Stimulated activated naive CD8-positive, alpha-beta T cell treated with anti-CD3 and anti-CD28 coated beads, Interleukin-15, Interleukin-2, amounts not matched to agents 100 U/mL and 50 U/mL, for 24 hours (primary cell): Measurements from ENCODE around the gene EBF4.

Experiments used
- ATAC-seq: fragments of 150-1000 bp; cut with Tn5 transposase; one replicate; pipeline ENCODE4 v1.10.0; 2021
- DNase-seq: peaks from one replicate; pipeline ENCODE4 v3.0.0; 2021

The EBF4 gene

DNA sequence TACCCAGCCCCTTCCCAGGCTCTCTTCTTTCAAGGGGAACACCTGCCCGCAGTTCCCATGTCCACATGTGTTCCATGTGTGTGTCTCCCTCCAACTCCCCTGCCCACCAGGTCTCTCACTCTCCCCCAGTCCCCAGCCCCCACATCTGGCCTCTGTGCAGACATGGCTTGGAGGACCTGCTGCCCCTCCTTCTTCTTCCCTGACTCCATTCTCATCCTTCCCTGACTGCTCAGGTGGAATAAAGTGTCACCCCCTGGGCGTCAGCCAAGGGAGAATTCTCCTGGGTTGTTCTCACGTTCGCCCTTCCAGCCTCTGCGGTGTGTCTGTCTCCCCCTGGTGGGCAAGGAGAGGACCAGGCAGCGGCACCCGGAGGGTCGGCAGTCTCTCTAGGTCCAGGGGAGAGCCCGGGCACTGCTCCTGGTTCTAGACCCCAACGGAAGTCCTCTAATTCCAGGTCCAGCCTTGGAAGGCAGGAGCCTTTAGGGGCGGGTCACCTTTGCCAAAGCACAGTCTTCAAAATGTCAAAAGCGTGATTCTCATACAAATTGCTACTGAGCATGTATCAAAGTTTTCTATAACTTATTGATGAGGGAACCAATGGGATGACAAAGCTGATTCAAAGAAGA is 50.5 kb downstream of the EBF4 start:
- DNase-seq (peak; percentile 83), ATAC-seq (peak; percentile 70)

DNA sequence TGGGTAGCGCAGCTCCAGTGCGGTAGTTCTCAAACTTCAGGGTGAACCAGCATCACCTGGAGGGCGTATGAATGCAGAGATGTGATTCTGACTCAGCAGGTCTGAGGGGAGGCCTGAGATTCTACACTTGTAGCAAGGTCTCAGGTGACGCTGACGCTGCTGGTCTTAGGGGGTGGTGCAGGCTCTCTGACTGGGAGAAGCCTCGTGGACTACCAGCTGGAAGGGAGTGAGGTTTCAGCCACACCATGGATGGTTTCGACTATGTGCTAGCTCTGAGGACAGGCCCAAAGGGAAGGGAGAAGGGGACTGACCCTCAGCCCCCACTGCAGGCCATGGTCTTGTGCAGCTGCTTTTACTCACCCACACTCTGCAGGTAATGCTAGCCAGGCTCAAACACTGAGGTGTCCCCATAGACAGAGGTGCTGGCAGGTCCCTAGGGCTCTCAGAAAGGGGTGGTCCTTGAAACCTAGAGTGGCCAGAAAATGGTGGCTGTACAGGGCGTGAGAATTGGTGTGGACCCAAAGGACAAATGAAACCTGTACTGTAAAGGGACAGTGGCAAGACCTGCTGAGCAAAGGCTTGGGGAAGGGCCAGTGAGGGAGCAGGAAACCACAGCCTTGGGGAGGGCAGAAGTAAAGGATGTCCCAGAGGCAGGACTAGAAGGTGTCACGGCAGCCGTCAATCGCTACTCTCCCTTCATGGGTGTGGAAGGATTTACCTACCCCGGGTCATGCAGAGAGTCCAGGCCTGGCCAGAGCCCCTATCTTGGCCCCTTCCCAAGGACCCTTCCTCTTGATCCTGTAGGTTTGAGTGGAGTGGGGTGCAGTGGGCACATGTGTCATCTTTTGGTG is 52.7 kb downstream of the EBF4 start:
- DNase-seq (no peak), ATAC-seq (no peak)

DNA sequence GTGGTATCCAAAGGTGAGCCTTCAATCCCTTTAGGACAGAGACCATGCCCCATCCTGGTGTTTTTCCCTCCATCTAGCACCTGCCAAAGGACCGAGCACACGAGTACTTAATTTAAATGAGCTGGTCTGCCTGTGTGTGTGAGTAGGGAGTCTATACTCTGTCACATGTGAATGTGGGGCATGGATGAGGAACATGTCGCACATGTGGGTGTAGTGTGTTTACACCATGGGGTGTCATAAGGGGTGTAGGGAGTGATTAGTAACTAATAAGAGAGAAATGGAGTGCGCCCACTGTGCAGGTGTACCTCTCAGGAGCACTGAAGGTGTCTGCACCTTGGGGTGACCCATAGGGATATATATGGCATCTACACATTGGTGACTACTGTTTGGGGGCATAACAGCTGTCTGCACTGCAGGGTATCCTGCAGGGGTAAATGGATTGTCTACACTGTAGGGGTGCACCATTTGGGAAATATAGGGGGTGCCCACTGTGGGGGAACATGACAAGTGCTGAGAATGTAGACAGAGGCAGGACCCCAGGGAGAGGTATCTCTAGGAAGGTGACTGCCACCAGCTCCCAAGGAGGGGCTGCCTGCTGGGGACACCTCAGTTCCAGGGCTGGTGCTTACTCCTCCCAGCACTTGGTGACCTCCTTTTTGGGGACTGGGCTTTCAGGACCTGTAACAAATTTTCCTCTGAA is 53.5 kb downstream of the EBF4 start:
- ATAC-seq: no peak
- no peak for DNase-seq

DNA sequence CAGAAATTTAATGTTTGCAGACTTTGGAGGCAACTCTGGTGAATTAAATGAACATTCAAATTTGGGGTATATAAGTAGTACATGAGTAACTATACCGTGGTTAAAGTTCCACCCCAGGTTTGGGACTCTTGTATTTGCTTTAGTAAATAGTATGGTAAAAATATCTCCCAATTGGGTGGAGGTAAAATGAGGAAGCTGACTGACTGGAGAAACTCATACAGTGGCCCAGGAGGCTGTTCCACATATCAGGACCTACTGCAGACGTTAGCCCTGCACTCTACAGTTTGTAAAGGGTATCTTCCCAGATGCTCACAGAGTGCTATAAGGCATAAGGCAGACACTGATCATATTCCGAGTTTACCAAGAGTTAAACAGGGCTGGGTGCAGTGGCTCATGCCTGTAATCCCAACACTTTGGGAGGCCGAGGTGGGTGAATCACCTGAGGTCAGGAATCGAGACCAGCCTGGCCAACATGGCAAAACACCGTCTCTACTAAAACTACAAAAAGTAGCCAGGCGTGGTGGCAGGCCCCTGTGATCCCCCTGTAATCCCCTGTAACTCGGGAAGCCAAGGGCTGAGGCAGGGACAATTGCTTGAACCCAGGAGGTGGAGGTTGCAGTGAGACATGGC is 54.2 kb downstream of the EBF4 start:
- no peak for ATAC-seq

DNA sequence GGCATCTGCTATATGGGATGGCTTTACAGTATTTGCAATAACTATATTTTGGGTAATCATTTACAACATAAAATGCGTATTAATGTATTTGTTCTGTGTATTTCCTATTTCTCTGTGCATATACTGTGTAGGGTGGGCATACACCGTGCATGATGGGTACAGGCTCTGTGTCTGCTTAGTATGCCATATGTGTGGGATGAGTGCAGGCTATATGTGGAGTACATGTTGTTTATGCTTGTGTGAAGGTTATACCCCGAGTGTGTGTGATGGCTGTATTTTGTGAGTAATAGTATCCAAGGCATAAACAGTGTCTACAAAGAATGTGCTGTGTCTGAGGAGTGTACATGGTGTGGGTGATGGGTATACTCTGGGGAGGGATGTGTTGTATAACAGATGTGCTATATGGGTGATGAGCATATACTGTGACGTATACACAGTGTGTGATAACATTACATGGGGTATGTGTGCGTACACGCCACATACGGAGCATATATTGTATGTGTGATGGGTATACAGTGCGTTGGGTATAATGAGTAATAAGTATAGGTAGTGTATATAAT is 55.2 kb downstream of the EBF4 start:
- no peak for DNase-seq
- peak; percentile 15 for ATAC-seq

More for the DNA sequence above, 54.2 kb downstream of the EBF4 start:
- no peak for DNase-seq

DNA sequence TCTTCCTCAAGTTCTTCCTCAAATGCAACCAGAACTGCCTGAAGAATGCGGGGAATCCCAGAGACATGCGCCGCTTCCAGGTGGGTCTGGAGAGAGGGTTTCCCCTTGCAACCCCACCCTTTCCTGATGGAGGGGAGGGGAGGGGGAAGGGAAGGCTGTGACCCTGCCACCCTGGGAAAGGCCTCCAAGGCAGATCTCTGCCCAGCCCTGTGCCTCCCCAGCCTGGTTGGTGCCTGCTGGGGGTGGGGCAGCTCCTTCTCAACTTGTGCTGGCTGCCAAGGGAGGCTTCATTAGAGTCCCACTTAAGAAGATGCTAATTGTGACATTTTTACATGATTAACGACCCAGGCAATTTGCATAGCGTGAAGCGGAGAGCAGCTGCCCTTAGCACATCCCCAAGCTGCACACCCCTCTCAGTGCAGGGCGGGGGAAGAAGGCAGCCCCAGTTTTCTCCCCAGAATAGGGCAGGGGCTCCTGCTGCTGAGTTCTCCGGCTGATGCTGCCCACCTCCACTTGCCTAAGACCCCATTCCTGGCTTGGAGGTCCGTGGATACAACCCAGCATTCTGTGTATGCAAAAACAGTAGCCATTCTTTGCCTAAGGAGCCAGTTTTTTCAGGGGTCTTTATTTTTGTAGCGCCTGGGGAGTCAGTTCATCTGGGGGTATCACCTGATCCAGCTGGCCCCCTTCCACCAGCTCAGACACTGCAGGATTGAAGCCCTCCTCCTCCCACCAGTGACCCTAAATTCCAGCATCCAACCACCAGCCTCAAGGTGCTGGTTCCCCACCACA is 56.2 kb downstream of the EBF4 start:
- DNase-seq (no peak), ATAC-seq (no peak)

DNA sequence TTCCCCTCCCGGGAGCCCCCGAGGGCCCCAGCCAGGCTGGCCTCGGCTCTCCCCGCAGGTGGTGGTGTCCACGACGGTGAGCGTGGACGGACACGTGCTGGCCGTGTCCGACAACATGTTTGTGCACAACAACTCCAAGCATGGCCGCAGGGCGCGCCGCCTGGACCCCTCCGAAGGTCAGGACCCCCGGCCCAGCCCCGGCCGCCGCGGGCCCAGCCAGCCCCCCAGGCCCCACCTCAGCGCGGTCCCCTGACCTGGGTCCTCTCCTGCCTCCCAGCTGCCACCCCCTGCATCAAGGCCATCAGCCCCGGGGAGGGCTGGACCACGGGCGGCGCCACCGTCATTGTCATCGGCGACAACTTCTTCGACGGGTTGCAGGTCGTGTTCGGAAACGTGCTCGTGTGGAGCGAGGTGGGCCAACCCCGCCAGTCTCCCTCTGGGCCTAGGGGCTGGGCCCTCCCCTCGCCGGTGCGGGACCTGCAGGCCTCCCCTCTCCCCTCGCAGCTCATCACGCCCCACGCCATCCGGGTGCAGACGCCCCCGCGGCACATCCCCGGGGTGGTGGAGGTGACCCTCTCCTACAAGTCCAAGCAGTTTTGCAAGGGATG is 56.9 kb downstream of the EBF4 start:
- DNase-seq (no peak), ATAC-seq (no peak)

DNA sequence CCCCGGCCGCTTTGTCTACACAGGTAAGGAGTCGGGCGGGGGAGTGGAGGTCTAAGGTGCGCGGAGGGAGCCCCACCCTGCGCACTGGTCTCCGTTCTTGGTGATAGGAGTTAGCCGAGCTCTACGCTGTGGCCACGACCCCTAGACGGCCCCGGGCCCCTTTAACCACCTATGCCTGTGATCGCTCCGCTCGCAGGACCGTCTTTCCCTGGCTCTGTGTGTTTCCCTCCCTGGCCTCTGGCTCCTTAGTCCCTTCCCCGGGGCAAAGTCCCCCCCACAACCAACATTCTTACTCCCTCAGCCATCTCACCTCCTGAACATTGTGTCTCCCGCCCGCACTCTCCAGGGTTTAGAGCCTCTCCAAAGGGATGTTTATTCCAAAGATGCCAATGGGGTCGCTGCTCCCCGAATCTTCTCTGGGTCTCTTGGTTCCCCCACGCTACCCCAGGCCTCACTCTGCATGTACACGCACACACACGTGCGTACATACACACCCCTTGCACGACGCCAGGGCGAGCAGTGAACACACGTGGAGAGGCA is 57.4 kb downstream of the EBF4 start:
- no peak for ATAC-seq
- DNase-seq: no peak

DNA sequence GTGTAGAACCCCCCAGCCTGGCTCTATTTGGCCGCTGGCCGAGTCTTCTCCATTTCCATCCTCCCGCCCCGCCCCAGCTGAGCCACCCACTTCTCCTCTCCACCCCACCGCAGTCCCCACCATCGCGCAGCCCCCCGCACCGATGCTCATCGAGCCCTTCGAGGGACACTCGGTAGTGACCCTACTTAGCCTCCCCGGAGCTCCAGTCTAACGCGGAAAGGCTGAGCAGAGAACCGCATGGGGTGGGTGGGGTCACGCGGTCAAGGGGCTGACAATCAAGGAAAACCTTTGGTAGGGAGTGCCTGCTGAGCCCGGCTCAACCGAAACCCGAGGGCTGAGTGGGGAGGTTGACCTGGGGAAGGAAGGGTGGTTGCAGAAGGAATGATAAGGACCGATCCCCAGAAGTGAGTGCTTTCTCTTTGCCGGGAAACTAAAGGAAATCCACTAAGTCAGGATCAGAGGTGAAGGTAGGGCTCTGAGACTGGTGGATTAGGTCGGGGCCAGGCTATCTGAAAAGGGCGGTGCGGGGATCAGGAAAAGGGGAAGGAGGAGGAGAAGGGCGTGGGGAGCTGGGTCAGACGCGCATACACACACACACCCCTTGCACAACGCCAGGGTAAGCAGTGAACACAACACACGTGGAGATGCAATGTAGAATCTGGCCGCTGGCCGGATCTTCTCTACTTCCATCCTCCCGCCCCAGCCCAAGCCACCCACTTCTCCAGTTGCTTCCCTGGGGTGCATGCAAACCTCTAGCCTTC is 58.1 kb downstream of the EBF4 start:
- DNase-seq (no peak), ATAC-seq (no peak)

DNA sequence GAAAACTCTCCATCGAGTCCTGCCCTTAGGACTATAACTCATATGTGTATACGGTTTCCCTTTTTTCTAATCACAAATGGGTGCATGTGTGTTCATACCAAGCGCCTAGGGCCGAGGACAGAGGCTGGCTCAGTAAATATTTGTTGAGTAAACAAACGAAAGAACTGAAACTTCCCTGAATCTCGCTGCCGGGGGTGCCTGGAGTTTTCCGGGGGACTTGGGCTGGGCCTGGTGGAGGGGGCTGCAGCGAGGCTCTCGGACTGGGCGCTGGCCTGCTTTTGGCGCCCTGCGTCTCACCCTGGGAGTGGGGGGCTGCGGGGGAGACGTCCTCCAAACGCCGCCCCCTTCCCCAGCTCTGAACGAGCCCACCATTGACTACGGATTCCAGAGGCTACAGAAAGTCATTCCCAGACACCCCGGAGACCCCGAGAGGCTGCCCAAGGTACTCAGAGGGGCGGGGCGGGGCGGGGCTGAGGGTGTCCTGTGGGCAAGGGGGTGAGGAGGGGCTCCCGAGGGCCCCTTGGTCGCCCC is 58.8 kb downstream of the EBF4 start:
- ATAC-seq (no peak), DNase-seq (no peak)

DNA sequence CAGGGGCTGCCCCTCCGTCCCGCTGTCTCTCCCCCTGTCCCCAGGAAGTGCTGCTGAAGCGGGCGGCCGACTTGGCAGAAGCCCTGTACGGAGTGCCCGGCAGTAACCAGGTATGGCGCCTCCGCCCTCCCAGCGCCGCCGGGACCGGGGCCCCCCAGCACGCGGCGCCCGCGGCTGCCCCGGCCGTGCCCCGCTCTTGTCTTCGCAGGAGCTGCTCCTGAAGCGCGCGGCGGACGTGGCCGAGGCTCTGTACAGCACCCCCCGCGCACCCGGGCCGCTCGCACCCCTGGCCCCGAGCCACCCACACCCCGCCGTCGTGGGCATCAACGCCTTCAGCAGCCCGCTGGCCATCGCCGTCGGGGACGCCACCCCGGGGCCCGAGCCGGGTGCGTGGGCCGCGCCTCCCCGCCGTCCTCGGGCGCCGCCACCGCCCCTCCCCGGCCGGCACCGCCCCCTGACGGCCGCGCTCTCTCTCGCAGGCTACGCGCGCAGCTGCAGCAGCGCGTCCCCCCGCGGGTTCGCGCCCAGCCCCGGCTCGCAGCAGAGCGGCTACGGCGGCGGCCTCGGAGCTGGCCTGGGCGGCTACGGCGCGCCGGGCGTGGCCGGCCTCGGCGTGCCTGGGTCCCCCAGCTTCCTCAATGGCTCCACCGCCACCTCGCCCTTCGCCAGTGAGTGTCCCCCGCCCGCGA is 59.4 kb downstream of the EBF4 start:
- ATAC-seq: peak; percentile 28
- peak; percentile 65 for DNase-seq

DNA sequence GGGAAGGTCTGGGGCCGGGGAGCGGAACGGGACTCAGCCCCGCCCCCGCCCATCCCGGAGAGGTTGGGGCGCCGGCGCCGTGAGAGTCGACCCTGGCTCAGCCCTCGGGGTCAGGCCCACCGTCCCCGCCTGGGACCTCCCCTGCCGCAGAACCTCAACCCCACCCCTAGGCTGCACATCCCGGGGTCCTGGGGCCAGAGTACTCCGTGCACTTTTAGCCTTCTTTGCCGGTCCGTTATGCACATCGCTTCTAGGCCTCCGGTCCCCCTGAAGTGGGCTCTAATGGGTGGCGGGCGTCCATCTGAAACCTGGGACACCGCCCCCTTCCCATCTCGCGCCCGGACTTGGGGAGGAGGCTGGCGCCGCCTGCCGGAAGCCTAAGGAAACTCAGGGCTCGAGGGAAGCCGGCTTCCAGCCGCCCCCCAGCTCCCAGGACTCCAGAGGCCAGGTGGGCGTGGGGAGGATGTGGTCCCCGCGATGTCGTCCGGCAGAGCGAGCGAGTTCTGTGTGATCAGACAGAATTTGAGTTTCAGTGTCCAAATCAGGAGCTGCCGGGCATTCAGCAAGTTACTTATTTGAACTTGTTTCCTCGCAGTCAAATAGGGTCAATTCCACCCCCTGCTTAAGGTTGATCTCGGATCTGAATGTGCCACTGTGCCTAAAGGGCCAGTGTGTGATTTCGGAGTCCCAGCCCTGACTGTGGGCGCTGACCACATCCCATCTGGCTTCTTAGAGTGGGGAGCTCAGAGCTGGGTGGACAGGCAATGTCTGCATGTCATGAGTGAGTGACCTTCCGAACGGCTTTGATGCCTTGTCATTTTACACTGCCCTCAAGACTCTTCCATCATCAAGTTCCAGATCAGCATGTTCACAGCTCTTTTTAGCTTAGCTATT is 60.2 kb downstream of the EBF4 start:
- DNase-seq: peak; percentile 62
- ATAC-seq: peak; percentile 8

DNA sequence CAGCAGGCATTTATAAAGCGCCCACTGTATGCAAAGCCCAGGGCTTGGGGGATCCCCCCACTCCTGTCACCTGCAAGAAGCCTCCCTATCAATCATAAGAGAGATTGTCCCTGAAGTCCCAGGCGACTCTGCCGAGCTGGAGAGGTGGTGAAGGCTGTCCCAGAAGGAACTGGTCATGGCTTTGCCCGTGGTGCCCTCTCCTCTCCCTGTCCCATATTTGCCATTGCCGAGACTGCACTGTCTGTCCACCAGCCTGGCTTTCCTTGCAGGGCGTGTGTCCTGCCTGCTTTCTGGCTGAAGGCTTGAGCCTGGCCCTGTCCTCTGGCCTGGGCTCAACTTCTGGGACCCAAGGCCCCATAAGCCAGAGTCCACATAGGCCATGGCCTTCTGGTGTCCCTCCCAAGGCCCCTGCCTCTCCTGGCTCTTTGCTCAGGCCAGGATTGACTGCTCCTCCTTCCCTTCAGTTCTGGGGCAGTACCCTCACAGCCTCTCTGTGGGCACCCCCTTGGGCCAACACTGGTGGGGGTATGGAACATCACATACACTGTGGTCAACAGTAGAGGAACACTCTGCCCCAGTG is 61.0 kb downstream of the EBF4 start:
- DNase-seq (peak; percentile 17), ATAC-seq (no peak)

DNA sequence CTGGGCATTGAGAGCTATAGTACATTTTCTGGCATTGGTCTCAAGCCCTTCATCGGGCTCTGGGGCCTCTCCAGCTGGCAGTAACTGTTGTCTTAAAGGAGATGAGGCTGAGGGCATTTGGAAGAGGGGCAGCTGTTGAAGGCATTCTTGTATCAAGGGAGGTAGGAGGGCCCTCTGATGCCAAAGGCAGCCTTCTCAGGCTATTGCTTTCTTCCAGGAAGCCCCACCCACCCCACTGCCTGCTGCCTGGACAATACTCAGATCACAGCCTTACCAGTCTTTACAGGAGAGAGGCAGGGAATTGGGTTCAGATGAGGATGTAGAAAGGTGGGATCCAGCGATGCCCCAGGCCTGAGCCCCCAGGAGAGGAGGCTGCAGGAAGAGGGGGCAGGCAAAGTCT is 61.8 kb downstream of the EBF4 start:
- DNase-seq (no peak), ATAC-seq (no peak)

DNA sequence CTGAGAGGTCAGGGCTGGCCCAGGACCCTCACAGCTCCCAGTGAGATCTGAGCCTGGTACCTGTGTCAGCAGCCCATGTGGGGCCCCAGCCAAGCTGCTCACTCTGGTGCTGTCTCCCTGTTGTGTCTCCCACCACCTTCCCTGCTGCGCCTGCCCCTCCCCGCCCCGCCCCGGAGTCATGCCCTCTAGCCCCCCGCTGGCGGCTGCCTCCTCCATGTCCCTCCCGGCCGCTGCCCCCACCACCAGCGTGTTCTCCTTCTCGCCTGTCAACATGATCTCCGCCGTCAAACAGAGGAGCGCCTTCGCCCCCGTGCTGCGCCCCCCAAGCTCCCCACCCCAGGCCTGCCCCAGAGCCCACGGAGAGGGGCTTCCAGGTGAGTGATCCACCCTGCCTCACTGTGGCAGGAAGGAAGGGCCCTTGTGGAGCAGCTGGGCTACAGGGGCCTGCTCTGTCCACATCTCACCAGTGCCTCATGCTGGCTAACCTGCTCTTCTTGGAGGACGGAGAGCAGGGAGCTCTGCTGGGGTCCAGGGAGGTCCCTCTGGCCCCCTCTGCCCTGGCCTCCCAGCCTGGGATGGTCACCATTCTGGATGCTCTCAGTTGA is 63.0 kb downstream of the EBF4 start:
- DNase-seq (no peak), ATAC-seq (no peak)

DNA sequence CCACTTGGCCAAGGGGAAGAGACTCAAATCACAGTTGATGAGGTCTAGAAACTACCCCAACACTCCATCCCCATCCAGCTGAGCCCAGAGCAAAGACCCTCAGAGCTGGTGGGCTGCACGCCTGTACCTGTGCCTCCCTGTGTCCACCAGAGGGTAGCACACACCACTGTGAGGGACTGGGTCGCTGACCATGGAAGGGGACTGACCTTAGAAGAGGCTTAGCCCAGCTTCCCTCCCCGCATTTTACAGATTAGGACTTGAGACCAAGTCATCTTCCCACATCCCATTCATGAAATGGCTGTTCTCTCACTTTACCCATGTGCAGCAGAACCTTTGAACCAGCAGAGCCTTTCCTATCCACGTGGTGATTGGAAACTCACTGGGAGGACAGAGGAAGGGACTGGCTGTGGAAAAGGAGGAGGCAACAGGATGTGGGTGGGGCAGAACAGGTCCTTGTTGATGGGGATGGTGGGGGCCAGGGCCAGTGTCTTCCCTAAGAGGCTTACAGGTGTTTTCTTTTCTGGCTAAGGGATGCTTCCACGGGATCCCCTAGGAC is 63.6 kb downstream of the EBF4 start:
- no peak for ATAC-seq
- DNase-seq: peak; percentile 21

DNA sequence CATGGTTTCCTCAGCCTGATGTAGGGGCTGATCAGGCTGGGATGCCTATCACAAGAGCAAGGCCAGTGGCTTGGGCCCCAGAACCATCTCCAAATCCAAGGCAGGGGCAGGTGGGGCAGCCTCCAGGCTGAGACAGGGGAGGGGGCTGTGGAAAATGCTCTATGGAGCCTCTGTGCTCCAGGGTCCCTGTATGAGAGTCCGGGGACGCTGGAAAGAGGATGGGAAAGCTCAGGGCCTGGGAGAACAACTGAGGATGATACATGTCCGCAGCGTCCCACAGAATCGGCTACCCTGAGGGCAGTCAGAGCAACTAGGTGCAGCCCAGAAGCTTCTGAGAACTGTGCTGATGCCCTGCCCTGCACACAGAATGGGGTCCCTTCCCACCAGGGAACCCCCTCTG is 64.4 kb downstream of the EBF4 start:
- DNase-seq (no peak), ATAC-seq (no peak)
